ENCODE results near the gene PIP5K1B. TPM values are rescaled to one million over a fixed set of nuclear protein-coding genes. Genes with fewer than 3 reads are reported as not detected.

The PIP5K1B gene
- total RNA-seq, 1 donor from 2014 or later = 1.3 TPM

DNA sequence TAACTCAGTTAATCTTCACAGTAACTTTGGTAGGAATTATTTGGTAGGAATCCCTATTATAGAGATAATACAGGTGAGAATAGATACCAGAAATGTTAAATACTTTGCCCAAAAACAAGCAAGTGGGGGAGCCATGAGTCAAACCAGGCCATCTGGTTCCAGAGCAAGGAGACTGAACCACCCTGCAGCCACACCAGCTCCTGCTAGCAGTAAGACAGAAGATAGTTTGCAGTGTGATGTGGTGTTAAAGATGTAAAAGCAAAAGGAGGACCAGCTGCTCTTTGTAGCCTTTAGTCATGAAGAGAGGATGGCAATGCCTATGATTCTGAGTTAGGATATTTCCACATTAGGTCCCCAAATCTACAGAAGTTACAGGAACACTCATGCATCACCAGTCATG lies 207.5 kb downstream of the PIP5K1B start:
- H3K27ac ChIP-seq (ENCODE audit: low read depth, low read length) = no peak overlapping the region

DNA sequence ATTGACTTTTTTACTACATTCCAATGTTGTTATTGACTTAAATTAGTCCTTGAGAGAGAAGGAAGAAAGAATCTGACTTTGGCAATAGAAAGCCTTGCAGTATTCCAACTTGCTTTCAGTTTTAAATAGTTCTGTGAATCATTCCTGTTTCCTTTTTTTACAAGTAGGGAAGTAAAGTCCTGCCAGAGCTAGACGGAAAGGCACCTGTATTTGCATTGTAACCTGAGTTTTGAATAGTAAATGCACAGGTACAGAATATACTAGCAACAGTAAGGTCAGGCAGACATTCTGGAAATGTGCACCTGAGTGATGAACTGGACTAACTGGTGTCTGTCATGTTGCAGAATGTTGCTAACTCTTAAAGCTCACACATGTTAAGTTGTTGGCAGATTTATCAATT lies 208.0 kb downstream of the PIP5K1B start:
- Mint-ChIP-seq H3K27ac (ENCODE audit: unreplicated experiment) (no peak overlapping the region), H3K27me3 (ENCODE audit: low read depth, unreplicated experiment) (peaks cover 4% of the 10 kb centered on the region), H3K9me3 (ENCODE audit: unreplicated experiment) (no peaks in the 10 kb centered on the region), H3K4me3 (ENCODE audit: unreplicated experiment) (no peak overlapping the region), H3K4me1 (ENCODE audit: low read depth, unreplicated experiment) (no peaks in the 10 kb centered on the region), H3K36me3 (ENCODE audit: low read depth, unreplicated experiment) (no peaks in the 10 kb centered on the region)
- TF ChIP-seq, protein P1, sequence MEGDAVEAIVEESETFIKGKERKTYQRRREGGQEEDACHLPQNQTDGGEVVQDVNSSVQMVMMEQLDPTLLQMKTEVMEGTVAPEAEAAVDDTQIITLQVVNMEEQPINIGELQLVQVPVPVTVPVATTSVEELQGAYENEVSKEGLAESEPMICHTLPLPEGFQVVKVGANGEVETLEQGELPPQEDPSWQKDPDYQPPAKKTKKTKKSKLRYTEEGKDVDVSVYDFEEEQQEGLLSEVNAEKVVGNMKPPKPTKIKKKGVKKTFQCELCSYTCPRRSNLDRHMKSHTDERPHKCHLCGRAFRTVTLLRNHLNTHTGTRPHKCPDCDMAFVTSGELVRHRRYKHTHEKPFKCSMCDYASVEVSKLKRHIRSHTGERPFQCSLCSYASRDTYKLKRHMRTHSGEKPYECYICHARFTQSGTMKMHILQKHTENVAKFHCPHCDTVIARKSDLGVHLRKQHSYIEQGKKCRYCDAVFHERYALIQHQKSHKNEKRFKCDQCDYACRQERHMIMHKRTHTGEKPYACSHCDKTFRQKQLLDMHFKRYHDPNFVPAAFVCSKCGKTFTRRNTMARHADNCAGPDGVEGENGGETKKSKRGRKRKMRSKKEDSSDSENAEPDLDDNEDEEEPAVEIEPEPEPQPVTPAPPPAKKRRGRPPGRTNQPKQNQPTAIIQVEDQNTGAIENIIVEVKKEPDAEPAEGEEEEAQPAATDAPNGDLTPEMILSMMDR (IDR thresholded peaks at IDR 0.05; ENCODE audit: insufficient read depth, low read depth, low read length) = no peak
- TF ChIP-seq EZH2 (IDR thresholded peaks at IDR 0.05; ENCODE audit: insufficient read depth, low read length) = no peak
- Histone ChIP-seq H3K9me3 (ENCODE audit: insufficient read depth, low read depth, low read length) (no peaks in the 10 kb centered on the region), H2AFZ (ENCODE audit: low read depth, low read length) (no peak overlapping the region), H3K27me3 (ENCODE audit: insufficient read depth, low read length) (no peaks in the 10 kb centered on the region), H3K4me2 (ENCODE audit: low read length) (no peak overlapping the region), H3K27ac (ENCODE audit: low read depth, low read length) (no peak overlapping the region), H3K4me1 (ENCODE audit: insufficient read depth, low read length) (no peaks in the 10 kb centered on the region), H3K36me3 (ENCODE audit: insufficient read depth, low read length) (no peaks in the 10 kb centered on the region), H3K79me2 (ENCODE audit: insufficient read depth, low read length) (no peaks in the 10 kb centered on the region), H3K9ac (ENCODE audit: low read length) (no peak overlapping the region), H4K20me1 (ENCODE audit: insufficient read depth, low read length) (no peaks in the 10 kb centered on the region), H3K4me3 (ENCODE audit: insufficient read depth, low read depth, low read length) (no peak overlapping the region)
- no peak for DNase-seq (ENCODE audit: low read depth)
- no peak for FAIRE-seq

More for the DNA sequence above, 207.5 kb downstream of the PIP5K1B start:
- Mint-ChIP-seq H3K36me3 (ENCODE audit: low read depth, unreplicated experiment) (no peaks in the 10 kb centered on the region), H3K4me3 (ENCODE audit: unreplicated experiment) (no peak overlapping the region), H3K4me1 (ENCODE audit: low read depth, unreplicated experiment) (no peaks in the 10 kb centered on the region), H3K27me3 (ENCODE audit: low read depth, unreplicated experiment) (peaks cover 4% of the 10 kb centered on the region), H3K9me3 (ENCODE audit: unreplicated experiment) (no peaks in the 10 kb centered on the region), H3K27ac (ENCODE audit: unreplicated experiment) (no peak overlapping the region)
- Histone ChIP-seq H3K9ac (ENCODE audit: low read length) (no peak overlapping the region), H3K4me2 (ENCODE audit: low read length) (no peak overlapping the region), H2AFZ (ENCODE audit: low read depth, low read length) (no peak overlapping the region), H3K4me1 (ENCODE audit: insufficient read depth, low read length) (no peaks in the 10 kb centered on the region), H4K20me1 (ENCODE audit: insufficient read depth, low read length) (no peaks in the 10 kb centered on the region), H3K4me3 (ENCODE audit: insufficient read depth, low read depth, low read length) (no peak overlapping the region), H3K27me3 (ENCODE audit: insufficient read depth, low read length) (no peaks in the 10 kb centered on the region), H3K79me2 (ENCODE audit: insufficient read depth, low read length) (no peaks in the 10 kb centered on the region), H3K36me3 (ENCODE audit: insufficient read depth, low read length) (no peaks in the 10 kb centered on the region), H3K9me3 (ENCODE audit: insufficient read depth, low read depth, low read length) (no peaks in the 10 kb centered on the region)
- DNase-seq (ENCODE audit: low read depth) (no peak), FAIRE-seq (no peak)
- TF ChIP-seq EZH2 (IDR thresholded peaks at IDR 0.05; ENCODE audit: insufficient read depth, low read length) = no peak
- TF ChIP-seq, protein P1 (IDR thresholded peaks at IDR 0.05; ENCODE audit: insufficient read depth, low read depth, low read length) = no peak

DNA sequence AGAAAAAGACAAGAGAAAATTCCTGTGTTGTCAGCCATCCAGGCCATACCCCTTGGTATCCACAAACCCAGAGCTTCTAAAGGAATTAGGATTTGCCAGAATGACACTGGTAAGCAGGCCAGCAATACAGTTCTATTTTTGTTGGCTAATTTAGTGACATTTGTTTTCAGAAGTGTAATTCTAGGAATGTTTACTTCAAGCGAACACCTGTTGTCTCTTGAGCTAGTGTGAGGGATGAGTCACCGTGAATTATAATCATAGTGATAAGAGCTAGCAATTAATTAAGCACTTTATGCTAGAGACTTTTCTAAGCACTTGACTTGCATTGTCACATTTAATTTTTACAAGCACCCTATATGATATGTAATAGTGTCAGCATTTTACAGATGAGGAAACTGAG lies 209.7 kb downstream of the PIP5K1B start:
- no peak for FAIRE-seq
- Histone ChIP-seq H2AFZ (ENCODE audit: low read depth, low read length) (no peak overlapping the region), H3K79me2 (ENCODE audit: insufficient read depth, low read length) (no peaks in the 10 kb centered on the region), H3K4me3 (ENCODE audit: insufficient read depth, low read depth, low read length) (no peak overlapping the region), H3K9ac (ENCODE audit: low read length) (no peak overlapping the region), H3K27me3 (ENCODE audit: insufficient read depth, low read length) (no peaks in the 10 kb centered on the region), H3K9me3 (ENCODE audit: insufficient read depth, low read depth, low read length) (no peaks in the 10 kb centered on the region), H4K20me1 (ENCODE audit: insufficient read depth, low read length) (no peaks in the 10 kb centered on the region), H3K4me1 (ENCODE audit: insufficient read depth, low read length) (no peaks in the 10 kb centered on the region), H3K36me3 (ENCODE audit: insufficient read depth, low read length) (no peaks in the 10 kb centered on the region), H3K4me2 (ENCODE audit: low read length) (no peak overlapping the region), H3K27ac (ENCODE audit: low read depth, low read length) (no peak overlapping the region)
- no peak for DNase-seq (ENCODE audit: low read depth)
- Mint-ChIP-seq H3K27me3 (ENCODE audit: low read depth, unreplicated experiment) (peaks cover 4% of the 10 kb centered on the region), H3K4me1 (ENCODE audit: low read depth, unreplicated experiment) (no peaks in the 10 kb centered on the region), H3K4me3 (ENCODE audit: unreplicated experiment) (no peak overlapping the region), H3K27ac (ENCODE audit: unreplicated experiment) (no peak overlapping the region), H3K9me3 (ENCODE audit: unreplicated experiment) (no peaks in the 10 kb centered on the region), H3K36me3 (ENCODE audit: low read depth, unreplicated experiment) (no peaks in the 10 kb centered on the region)
- TF ChIP-seq, protein P1 (IDR thresholded peaks at IDR 0.05; ENCODE audit: insufficient read depth, low read depth, low read length) = no peak
- no peak for TF ChIP-seq EZH2 (IDR thresholded peaks at IDR 0.05; ENCODE audit: insufficient read depth, low read length)

All from astrocyte (in vitro differentiated cells and primary cell).